OCI-LY1 (cell line): ENCODE results near the gene BHLHA9.

ENCODE experiments used
- EZH2 ChIP-seq: fragments of 200-600 bp; sonication (generic), shearing (Covaris generic); IDR thresholded peaks from 2 replicates; pipeline ENCODE4 v1.8.0; 2017; ENCODE audit warnings: borderline replicate concordance, mixed run types, mild to moderate bottlenecking, antibody characterized with exemption, low read length, moderate library complexity, mixed read lengths
- TF ChIP-seq, protein P1 (sequence below): fragments of 200-600 bp; sonication (generic), shearing (Covaris generic); IDR thresholded peaks from 2 replicates; pipeline ENCODE4 v1.5.1; 2017; ENCODE audit warnings: mild to moderate bottlenecking, antibody characterized with exemption, low read length, moderate library complexity, mixed read lengths

DNA sequence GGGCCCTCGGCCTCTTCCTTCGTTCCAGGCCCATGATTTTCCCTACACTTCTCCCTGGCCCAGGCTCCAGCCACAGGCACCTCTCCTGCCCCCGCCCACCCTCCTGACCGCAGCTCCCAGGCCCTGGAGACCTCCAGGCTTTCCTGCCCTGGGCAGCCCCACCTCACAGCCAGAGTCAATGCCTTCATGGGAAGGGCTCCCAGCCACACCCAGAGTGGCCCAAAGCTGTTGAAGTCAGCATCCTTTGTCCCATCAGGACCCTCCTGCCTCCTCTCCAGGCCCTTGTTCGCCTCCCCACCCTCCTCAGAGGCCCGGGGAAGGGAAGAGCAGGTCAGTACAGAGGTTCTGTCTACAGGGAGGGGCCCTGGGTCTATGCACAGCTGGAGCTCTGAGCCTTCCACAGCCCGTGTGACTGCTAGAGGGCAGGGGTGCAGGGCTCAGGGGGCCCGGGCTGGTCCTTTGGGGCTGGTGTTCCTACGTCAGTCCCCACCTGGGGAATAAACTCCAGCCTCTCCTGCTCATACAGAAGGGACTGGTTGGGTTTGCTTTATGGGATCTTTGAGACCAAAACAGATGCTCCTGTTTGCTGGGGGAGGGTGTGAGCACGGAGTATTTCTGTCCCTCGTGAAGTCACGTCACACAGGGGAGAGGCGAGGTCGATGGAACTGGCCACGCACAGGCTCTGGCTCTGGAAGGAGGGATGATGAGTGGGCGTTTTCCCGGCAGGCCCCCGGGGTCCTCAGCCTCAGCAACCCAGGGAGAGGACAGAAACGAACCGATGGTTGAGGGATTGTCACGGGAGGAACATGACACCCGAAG is 29.5 kb downstream of the BHLHA9 start:
- TF ChIP-seq, protein P1, sequence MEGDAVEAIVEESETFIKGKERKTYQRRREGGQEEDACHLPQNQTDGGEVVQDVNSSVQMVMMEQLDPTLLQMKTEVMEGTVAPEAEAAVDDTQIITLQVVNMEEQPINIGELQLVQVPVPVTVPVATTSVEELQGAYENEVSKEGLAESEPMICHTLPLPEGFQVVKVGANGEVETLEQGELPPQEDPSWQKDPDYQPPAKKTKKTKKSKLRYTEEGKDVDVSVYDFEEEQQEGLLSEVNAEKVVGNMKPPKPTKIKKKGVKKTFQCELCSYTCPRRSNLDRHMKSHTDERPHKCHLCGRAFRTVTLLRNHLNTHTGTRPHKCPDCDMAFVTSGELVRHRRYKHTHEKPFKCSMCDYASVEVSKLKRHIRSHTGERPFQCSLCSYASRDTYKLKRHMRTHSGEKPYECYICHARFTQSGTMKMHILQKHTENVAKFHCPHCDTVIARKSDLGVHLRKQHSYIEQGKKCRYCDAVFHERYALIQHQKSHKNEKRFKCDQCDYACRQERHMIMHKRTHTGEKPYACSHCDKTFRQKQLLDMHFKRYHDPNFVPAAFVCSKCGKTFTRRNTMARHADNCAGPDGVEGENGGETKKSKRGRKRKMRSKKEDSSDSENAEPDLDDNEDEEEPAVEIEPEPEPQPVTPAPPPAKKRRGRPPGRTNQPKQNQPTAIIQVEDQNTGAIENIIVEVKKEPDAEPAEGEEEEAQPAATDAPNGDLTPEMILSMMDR: no peak
- no peak for TF ChIP-seq EZH2
